ENCODE measurements around the gene MIGA2. TPM values are rescaled to one million over a fixed set of nuclear protein-coding genes. Genes with fewer than 3 reads are reported as not detected.
A peak's percentile ranks its signal among the peaks of the same experiment; 100 is the strongest.

MIGA2 gene
- total RNA-seq, 1 experiment from 2014 or later, result 34.8 TPM

DNA sequence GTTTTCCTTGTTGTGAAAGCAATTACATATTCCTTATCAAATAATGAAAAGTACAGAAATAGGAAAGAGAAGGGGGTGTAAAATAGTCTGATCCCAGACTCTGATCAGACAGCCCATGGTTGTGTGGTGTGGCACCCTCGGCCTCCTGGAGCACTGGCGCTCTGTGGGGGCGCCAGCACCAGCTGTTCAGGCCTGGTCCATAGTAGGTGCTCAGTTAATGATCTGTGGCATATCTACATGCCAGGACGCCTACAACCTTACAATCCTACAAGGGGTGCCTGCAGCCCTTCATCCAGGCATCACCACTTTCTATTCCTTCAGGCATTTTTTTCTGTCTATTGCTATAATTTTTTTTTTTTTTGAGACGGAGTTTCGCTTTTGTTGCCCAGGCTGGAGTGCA lies 16.6 kb downstream of the MIGA2 start:
- H3K36me3 ChIP-seq (ENCODE audit: control insufficient read depth, insufficient read depth, low read length), result no peaks in the 10 kb centered on the region; the same call in 1 of the 2 replicates
- no TSS peak for BruUV-seq (replicated peaks)

DNA sequence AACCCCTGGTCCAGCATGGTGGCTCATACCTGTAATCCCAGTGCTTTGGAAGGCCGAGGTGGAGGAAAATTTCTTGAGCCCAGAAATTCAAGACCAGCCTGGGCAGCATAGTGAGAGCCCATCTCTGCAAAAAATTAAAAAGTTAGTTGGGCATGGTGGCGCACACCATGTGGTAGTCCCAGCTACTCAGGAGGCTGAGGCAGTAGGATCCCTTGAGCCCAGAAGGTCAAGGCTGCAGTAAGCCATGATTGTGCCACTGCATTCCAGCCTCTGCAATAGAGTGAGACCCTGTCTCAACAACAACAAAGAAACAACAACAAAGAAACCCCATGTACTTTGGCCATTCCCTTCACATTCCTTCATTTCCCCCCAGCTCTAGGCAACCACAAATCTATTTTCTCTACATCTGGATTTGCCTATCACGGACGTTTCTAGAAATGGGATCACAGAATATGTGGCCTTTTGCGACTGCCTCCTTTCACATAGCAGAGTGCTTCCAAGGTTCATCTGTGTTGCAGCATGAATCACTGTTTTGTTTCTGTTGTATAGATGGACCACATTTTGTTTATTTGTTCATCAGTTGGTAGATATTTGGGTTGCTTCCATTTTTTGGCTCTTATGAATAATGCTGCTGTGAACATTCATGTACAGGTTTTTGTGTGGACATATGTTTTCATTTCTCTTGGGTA lies 17.9 kb downstream of the MIGA2 start:
- ChIA-PET POLR2A (no interaction called here), CTCF (interaction anchor here (0.5 kb wide), 1 partner anchor 26 kb away, joined by 6 read pairs; the partner anchor contains the start of gene SH3GLB2)
- no peaks in the 10 kb centered on the region for H3K4me1 Mint-ChIP-seq (ENCODE audit: low read depth, unreplicated experiment)
- no peak for DNase-seq
- peaks cover 44% of the 10 kb centered on the region for H3K36me3 Mint-ChIP-seq (ENCODE audit: insufficient read depth, unreplicated experiment)
- H3K36me3 ChIP-seq (ENCODE audit: control insufficient read depth, insufficient read depth, low read length), result no peaks in the 10 kb centered on the region; the same call in 1 of the 2 replicates
- BruUV-seq (replicated peaks), result no TSS peak
- H3K9me3 Mint-ChIP-seq (ENCODE audit: unreplicated experiment), result no peaks in the 10 kb centered on the region
- TF ChIP-seq, protein P1, sequence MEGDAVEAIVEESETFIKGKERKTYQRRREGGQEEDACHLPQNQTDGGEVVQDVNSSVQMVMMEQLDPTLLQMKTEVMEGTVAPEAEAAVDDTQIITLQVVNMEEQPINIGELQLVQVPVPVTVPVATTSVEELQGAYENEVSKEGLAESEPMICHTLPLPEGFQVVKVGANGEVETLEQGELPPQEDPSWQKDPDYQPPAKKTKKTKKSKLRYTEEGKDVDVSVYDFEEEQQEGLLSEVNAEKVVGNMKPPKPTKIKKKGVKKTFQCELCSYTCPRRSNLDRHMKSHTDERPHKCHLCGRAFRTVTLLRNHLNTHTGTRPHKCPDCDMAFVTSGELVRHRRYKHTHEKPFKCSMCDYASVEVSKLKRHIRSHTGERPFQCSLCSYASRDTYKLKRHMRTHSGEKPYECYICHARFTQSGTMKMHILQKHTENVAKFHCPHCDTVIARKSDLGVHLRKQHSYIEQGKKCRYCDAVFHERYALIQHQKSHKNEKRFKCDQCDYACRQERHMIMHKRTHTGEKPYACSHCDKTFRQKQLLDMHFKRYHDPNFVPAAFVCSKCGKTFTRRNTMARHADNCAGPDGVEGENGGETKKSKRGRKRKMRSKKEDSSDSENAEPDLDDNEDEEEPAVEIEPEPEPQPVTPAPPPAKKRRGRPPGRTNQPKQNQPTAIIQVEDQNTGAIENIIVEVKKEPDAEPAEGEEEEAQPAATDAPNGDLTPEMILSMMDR (IDR thresholded peaks at IDR 0.05; ENCODE audit: insufficient read depth in 1 of 2, low read depth in 1 of 2, low read length in 1 of 2, severe bottlenecking in 1 of 2, unreplicated experiment in 1 of 2), result no peak
- H3K27me3 Mint-ChIP-seq (ENCODE audit: insufficient read depth, unreplicated experiment), result no peaks in the 10 kb centered on the region
- H3K4me3 Mint-ChIP-seq (ENCODE audit: unreplicated experiment), result no peak overlapping the region
- H3K4me3 ChIP-seq (ENCODE audit: low read depth, low read length), result no peak overlapping the region
- intact Hi-C loops (cut with micrococcal nuclease; ENCODE audit: unreplicated experiment), result no loop called here
- H3K27ac Mint-ChIP-seq (ENCODE audit: unreplicated experiment), result no peak overlapping the region
- no peaks in the 10 kb centered on the region for H3K27me3 ChIP-seq (replicated peaks; ENCODE audit: control insufficient read depth, insufficient read depth, low read length)
- no peaks in the 10 kb centered on the region for H3K9me3 ChIP-seq
- H3K4me1 ChIP-seq, result no peaks in the 10 kb centered on the region

More for the DNA sequence above, 16.6 kb downstream of the MIGA2 start:
- POLR2A ChIA-PET, result no interaction called here
- no peak for DNase-seq
- H3K27me3 ChIP-seq (replicated peaks; ENCODE audit: control insufficient read depth, insufficient read depth, low read length), result no peaks in the 10 kb centered on the region
- Mint-ChIP-seq H3K27me3 (ENCODE audit: insufficient read depth, unreplicated experiment) (no peaks in the 10 kb centered on the region), H3K36me3 (ENCODE audit: insufficient read depth, unreplicated experiment) (peaks cover 43% of the 10 kb centered on the region), H3K9me3 (ENCODE audit: unreplicated experiment) (no peaks in the 10 kb centered on the region), H3K4me1 (ENCODE audit: low read depth, unreplicated experiment) (no peaks in the 10 kb centered on the region), H3K4me3 (ENCODE audit: unreplicated experiment) (no peak overlapping the region), H3K27ac (ENCODE audit: unreplicated experiment) (no peak overlapping the region)
- TF ChIP-seq, protein P1 (IDR thresholded peaks at IDR 0.05; ENCODE audit: insufficient read depth in 1 of 2, low read depth in 1 of 2, low read length in 1 of 2, severe bottlenecking in 1 of 2, unreplicated experiment in 1 of 2), result no peak
- CTCF ChIA-PET, result no interaction called here
- no peaks in the 10 kb centered on the region for H3K4me1 ChIP-seq
- no peak overlapping the region for H3K4me3 ChIP-seq (ENCODE audit: low read depth, low read length)
- no peaks in the 10 kb centered on the region for H3K9me3 ChIP-seq
- intact Hi-C loops (cut with micrococcal nuclease; ENCODE audit: unreplicated experiment), result no loop called here

DNA sequence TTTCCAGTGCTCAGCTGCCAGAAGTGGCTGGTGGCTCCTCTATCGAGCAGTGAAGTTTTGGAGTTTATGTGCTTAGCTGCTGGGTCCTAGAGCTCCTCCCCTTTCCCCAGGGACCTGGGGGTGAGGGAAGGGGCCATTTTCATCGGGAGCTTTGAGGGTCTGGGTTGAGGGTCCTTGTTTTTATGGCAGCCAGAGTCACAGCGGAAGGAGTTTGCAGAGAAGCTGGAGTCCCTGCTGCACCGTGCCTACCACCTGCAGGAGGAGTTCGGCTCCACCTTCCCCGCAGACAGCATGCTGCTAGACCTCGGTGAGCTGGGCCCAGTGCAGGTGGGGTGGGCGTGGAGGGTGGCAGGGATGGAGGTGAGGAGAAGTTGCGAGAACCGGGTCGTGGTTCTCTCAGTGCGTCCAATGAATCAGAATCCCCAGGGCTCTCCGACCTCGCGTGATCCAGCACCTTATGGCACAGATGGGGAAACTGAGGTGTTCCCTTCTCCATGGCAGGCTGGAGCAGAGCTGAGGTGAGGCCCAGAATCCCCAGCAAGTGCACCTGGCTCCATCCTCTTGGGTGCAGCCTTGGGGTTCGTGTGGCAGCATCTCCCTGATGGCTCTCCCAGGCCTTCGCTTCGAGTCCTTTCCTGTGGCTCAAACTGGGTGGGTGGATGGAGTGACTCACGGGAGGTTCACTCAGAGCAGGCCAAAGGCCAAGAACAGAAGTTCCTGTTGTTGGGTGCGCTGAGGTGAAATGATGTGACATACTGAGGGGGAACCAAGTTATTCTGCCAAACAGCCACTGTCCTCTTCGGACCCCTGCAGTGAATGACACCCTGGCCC lies 22.8 kb downstream of the MIGA2 start:
- no peaks in the 10 kb centered on the region for H3K9me3 Mint-ChIP-seq (ENCODE audit: unreplicated experiment)
- no TSS peak for BruUV-seq (replicated peaks)
- intact Hi-C loops (cut with micrococcal nuclease; ENCODE audit: unreplicated experiment), result no loop called here
- no peaks in the 10 kb centered on the region for H3K4me1 ChIP-seq
- peaks cover 36% of the 10 kb centered on the region for H3K36me3 Mint-ChIP-seq (ENCODE audit: insufficient read depth, unreplicated experiment)
- ChIA-PET POLR2A (no interaction called here), CTCF (no interaction called here)
- TF ChIP-seq, protein P1 (IDR thresholded peaks at IDR 0.05; ENCODE audit: insufficient read depth in 1 of 2, low read depth in 1 of 2, low read length in 1 of 2, severe bottlenecking in 1 of 2, unreplicated experiment in 1 of 2), result no peak
- no peaks in the 10 kb centered on the region for H3K4me1 Mint-ChIP-seq (ENCODE audit: low read depth, unreplicated experiment)
- no peaks in the 10 kb centered on the region for H3K27me3 ChIP-seq (replicated peaks; ENCODE audit: control insufficient read depth, insufficient read depth, low read length)
- H3K27me3 Mint-ChIP-seq (ENCODE audit: insufficient read depth, unreplicated experiment), result no peaks in the 10 kb centered on the region
- no peaks in the 10 kb centered on the region for H3K9me3 ChIP-seq
- no peak overlapping the region for H3K27ac Mint-ChIP-seq (ENCODE audit: unreplicated experiment)
- no peak overlapping the region for H3K4me3 Mint-ChIP-seq (ENCODE audit: unreplicated experiment)
- no peak overlapping the region for H3K4me3 ChIP-seq (ENCODE audit: low read depth, low read length)
- no peaks in the 10 kb centered on the region; the same call in 1 of the 2 replicates for H3K36me3 ChIP-seq (ENCODE audit: control insufficient read depth, insufficient read depth, low read length)
- DNase-seq, result peak in 1 of 2 experiments; percentile 25

Measured in Caco-2 (cell line).